ENCODE measurements around the gene AGK.
"Not testable (repeated sequence)": the region's sequence is repeated elsewhere in the genome, so short reads cannot be mapped to it uniquely, and the experiment has no call there.

The AGK gene

GRCh38 chr7:141641876-141642275 is 90.7 kb downstream of the AGK start:
- no peak for TF ChIP-seq CTCF (IDR thresholded peaks at IDR 0.05; ENCODE audit: low read length, missing control alignments)
- no peak for DNase-seq (ENCODE audit: low read depth)

GRCh38 chr7:141645188-141645587 is 94.0 kb downstream of the AGK start:
- no peak for TF ChIP-seq CTCF (IDR thresholded peaks at IDR 0.05; ENCODE audit: low read length, missing control alignments)
- DNase-seq (ENCODE audit: low read depth), result no peak
- H3K4me3 ChIP-seq (replicated peaks; ENCODE audit: low read depth, low read length), result no peak overlapping the region

More at GRCh38 chr7:141641876-141642275, 90.7 kb downstream of the AGK start:
- no peak overlapping the region for H3K4me3 ChIP-seq (replicated peaks; ENCODE audit: low read depth, low read length)

GRCh38 chr7:141646826-141647480 is 95.7 kb downstream of the AGK start:
- peak; percentile 4 for DNase-seq (ENCODE audit: low read depth)

GRCh38 chr7:141647701-141648100 is 96.5 kb downstream of the AGK start:
- not testable (repeated sequence) for DNase-seq (ENCODE audit: low read depth); H3K4me3 ChIP-seq (replicated peaks; ENCODE audit: low read depth, low read length)

More at GRCh38 chr7:141646826-141647480, 95.7 kb downstream of the AGK start:
- TF ChIP-seq CTCF (IDR thresholded peaks at IDR 0.05; ENCODE audit: low read length, missing control alignments), result no peak
- no peak overlapping the region for H3K4me3 ChIP-seq (replicated peaks; ENCODE audit: low read depth, low read length)

- no peak for TF ChIP-seq CTCF (IDR thresholded peaks at IDR 0.05; ENCODE audit: low read length, missing control alignments)
- H3K4me3 ChIP-seq (replicated peaks; ENCODE audit: low read depth, low read length), result no peak overlapping the region
- no peak for DNase-seq (ENCODE audit: low read depth)
Observed at GRCh38 chr7:141648276-141649114, 97.3 kb downstream of the AGK start.

GRCh38 chr7:141649137-141649864 is 98.1 kb downstream of the AGK start:
- H3K4me3 ChIP-seq (replicated peaks; ENCODE audit: low read depth, low read length), result no peak overlapping the region
- TF ChIP-seq CTCF (IDR thresholded peaks at IDR 0.05; ENCODE audit: low read length, missing control alignments), result no peak
- peak; percentile 4 for DNase-seq (ENCODE audit: low read depth)

Data from fibroblast of pulmonary artery (primary cell).